K562 (cell line): ENCODE data around the gene C1orf116. TPM values are rescaled to one million over a fixed set of nuclear protein-coding genes. Genes with fewer than 3 reads are reported as not detected.
A peak's percentile ranks its signal among the peaks of the same experiment; 100 is the strongest.

Experiments
- BCOR ChIP-seq: fragments of 450-650 bp; IDR thresholded peaks from 2 replicates; pipeline ENCODE4 v1.6.1; 2016
- BRF2 ChIP-seq: IDR thresholded peaks from 3 replicates; pipeline ENCODE4 v1.6.1; 2011; ENCODE audit warnings: borderline replicate concordance, mild to moderate bottlenecking; ENCODE audit not compliant: insufficient read length, insufficient read depth
- EHMT2 ChIP-seq: fragments of 450-650 bp; IDR thresholded peaks from 2 replicates; pipeline ENCODE4 v1.6.1; 2018; ENCODE audit warnings: antibody characterized with exemption
- FOXM1 ChIP-seq, 2 experiments: fragments of 450-650 bp in 1 of 2; sonication (generic) in 1 of 2; formaldehyde crosslinking in 1 of 2; IDR thresholded peaks; 2 replicates each; pipeline versions ENCODE4 v1.6.1 to v1.9.0; 2017 to 2022; ENCODE audit warnings: low read depth in 2 of 2, mild to moderate bottlenecking in 2 of 2, missing genetic modification reagents in 1 of 2, moderate library complexity in 1 of 2
- GTF2B ChIP-seq: IDR thresholded peaks from 2 replicates; pipeline ENCODE4 v1.6.1; 2011; ENCODE audit not compliant: insufficient read length; ENCODE audit errors: extremely low read depth
- HBP1 ChIP-seq: fragments of 450-650 bp; formaldehyde crosslinking; IDR thresholded peaks from 2 replicates; pipeline ENCODE4 v1.4.0; 2022; ENCODE audit warnings: missing genetic modification characterization
- HDAC2 ChIP-seq: fragments of 450-650 bp; IDR thresholded peaks from 2 replicates; pipeline ENCODE4 v1.6.1; 2016; ENCODE audit warnings: mild to moderate bottlenecking
- MED1 ChIP-seq: sonication (generic); formaldehyde crosslinking; IDR thresholded peaks from 2 replicates; pipeline ENCODE4 v1.8.1; 2023; ENCODE audit warnings: missing genetic modification reagents, borderline replicate concordance
- MIER1 ChIP-seq: fragments of 450-650 bp; IDR thresholded peaks from 2 replicates; pipeline ENCODE4 v1.6.1; 2016; ENCODE audit warnings: antibody characterized with exemption, mild to moderate bottlenecking, low read depth
- MTA2 ChIP-seq: fragments of 450-650 bp; IDR thresholded peaks from 2 replicates; pipeline ENCODE4 v1.6.1; 2016; ENCODE audit warnings: low read depth
- NCOA4 ChIP-seq: fragments of 450-650 bp; IDR thresholded peaks from 2 replicates; pipeline ENCODE4 v1.6.1; 2018; ENCODE audit warnings: mild to moderate bottlenecking; ENCODE audit not compliant: partially characterized antibody
- PHF8 ChIP-seq: fragments of 200-600 bp; sonication (generic); IDR thresholded peaks from 2 replicates; pipeline ENCODE4 v1.6.1; 2012; ENCODE audit warnings: mixed run types, mild to moderate bottlenecking, inconsistent platforms, low read length, moderate library complexity, borderline replicate concordance
- TFAP4 ChIP-seq: sonication (generic); formaldehyde crosslinking; IDR thresholded peaks from 2 replicates; pipeline ENCODE4 v1.8.0; 2022; ENCODE audit warnings: missing genetic modification reagents, mild to moderate bottlenecking, moderate library complexity, borderline replicate concordance
- TOE1 ChIP-seq, 2 experiments: fragments of 450-650 bp in 1 of 2; sonication (generic) in 1 of 2; formaldehyde crosslinking in 1 of 2; IDR thresholded peaks; 2 replicates each; pipeline versions ENCODE4 v1.7.1 to v1.8.0; 2016 to 2022; ENCODE audit warnings: borderline replicate concordance in 2 of 2, mild to moderate bottlenecking in 2 of 2, antibody characterized with exemption in 1 of 2, inconsistent platforms in 1 of 2, low read depth in 1 of 2, missing genetic modification reagents in 1 of 2, moderate library complexity in 1 of 2
- TRIM24 ChIP-seq, 2 experiments: fragments of 450-650 bp; IDR thresholded peaks; 2 replicates each; pipeline ENCODE4 v1.6.1; 2016
- ZNF23 ChIP-seq: fragments of 250-450 bp; sonication (Bioruptor Pico); IDR thresholded peaks from 2 replicates; pipeline ENCODE4 v1.4.0; 2020; ENCODE audit warnings: mild to moderate bottlenecking
- polyA plus RNA-seq, 8 experiments: library from polyadenylated mRNA; depleted of rRNA in 4 of 8; stranded (reverse) in 5 of 8; unstranded in 3 of 8; fragments of >200 nt; fragmentation: Nextera tagmentation in 2 of 8; fragmentation: Illumina TruSeq in 1 of 8; extraction: Ambion mirVana in 2 of 8; extraction: Trizol in 1 of 8; gene quantifications; 2 replicates each; pipeline versions ENCODE4 v1.2.1 to v1.2.3, GENCODE V29; 2011 to 2014; ENCODE audit warnings: inconsistent platforms in 1 of 8, missing spikeins in 1 of 8
- total RNA-seq, 7 experiments: library from RNA; depleted of rRNA in 6 of 7; stranded (reverse); fragments of >200 nt in 6 of 7; fragmentation: Illumina TruSeq in 2 of 7; extraction: Trizol in 2 of 7; gene quantifications; 2 replicates each; pipeline versions ENCODE4 v1.2.1 to v1.2.3, GENCODE V29; 2011 to 2021; ENCODE audit warnings: low replicate concordance in 1 of 7
- TF ChIP-seq, protein P1 (sequence below): fragments of 250-450 bp; sonication (Bioruptor Pico); IDR thresholded peaks from 2 replicates; pipeline ENCODE4 v1.5.0; 2020; ENCODE audit warnings: mild to moderate bottlenecking
- TF ChIP-seq, protein P2 (sequence below): sonication (generic); formaldehyde crosslinking; IDR thresholded peaks from 2 replicates; pipeline ENCODE4 v1.9.0; 2022; ENCODE audit warnings: mild to moderate bottlenecking, missing genetic modification reagents

C1orf116 gene
- total and polyA plus RNA-seq, 9 of the 15 experiments (the other 6 are each of a cell fraction or from before 2014, with no cell fraction given): 0.62 to 3.0 (median 0.95) TPM

DNA sequence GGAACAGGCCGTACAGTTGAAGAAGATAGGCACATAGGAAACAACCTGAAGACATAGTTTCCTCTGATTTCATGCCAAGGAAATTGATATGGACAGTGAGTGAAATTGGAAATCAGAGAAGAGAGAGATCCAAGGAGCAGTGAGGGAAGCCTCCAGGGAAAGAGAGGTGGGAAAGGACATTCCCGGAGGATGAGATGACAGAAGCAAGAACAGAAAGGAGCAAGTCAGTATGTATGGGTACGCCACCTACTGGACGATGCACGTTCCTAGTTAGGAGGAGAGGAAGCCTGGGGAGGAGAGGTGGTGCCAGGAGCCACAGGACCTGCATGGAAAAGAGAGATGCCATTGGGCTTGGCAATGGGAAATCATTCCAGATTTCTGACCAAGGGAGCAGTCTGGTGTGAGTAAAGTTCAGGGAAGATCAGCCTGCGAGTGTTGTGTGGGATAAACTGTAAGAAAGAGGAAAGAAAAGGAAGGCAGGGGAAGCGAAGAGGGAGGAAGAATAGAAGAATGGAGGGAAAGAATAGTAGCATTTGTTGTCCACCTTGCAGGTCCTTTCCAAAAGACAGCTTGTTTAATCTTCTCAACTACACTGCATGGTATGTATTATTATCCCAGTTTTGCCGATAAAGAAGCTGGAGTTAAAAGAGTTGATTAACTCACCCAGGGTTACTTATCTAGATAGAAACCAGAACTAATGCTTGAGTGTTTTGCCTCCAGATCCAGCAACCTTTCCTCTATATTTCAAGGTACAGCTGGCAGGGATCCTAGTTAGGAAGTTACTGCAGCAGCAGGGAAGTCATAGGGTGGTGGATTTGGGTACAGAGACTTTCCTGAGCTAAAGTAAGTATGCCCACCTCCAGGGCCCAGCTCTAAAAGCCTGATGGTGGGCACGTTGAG, 27.4 kb downstream of the C1orf116 start (continued):
- TF ChIP-seq BRF2 (no peak), MTA2 (peak; percentile 33; the same call in 1 of the 2 replicates), HDAC2 (0 out of 2 replicates have a peak, but pooled peaks have one; percentile 47), EHMT2 (peak; percentile 80), MED1 (CRISPR knock-in tag) (no peak), ZNF23 (CRISPR knock-in tag) (no peak), TFAP4 (CRISPR knock-in tag) (no peak), NCOA4 (no peak), TRIM24 (IDR thresholded peaks at IDR 0.05) (0 out of 4 replicates have a peak, but pooled peaks of 1 of the 2 experiments have one; percentile 30), TOE1 (IDR thresholded peaks at IDR 0.05; ENCODE audit: borderline replicate concordance) (peak; percentile 54), TOE1 (CRISPR knock-in tag; IDR thresholded peaks at IDR 0.05; ENCODE audit: borderline replicate concordance, low read depth) (no peak), FOXM1 (IDR thresholded peaks at IDR 0.05; ENCODE audit: low read depth) (no peak), FOXM1 (CRISPR knock-in tag; IDR thresholded peaks at IDR 0.05; ENCODE audit: low read depth) (no peak), MIER1 (peak; percentile 39; the same call in 1 of the 2 replicates), PHF8 (no peak), BCOR (0 out of 2 replicates have a peak, but pooled peaks have one; percentile 27), GTF2B (no peak), HBP1 (CRISPR knock-in tag) (no peak)
- TF ChIP-seq, protein P1, sequence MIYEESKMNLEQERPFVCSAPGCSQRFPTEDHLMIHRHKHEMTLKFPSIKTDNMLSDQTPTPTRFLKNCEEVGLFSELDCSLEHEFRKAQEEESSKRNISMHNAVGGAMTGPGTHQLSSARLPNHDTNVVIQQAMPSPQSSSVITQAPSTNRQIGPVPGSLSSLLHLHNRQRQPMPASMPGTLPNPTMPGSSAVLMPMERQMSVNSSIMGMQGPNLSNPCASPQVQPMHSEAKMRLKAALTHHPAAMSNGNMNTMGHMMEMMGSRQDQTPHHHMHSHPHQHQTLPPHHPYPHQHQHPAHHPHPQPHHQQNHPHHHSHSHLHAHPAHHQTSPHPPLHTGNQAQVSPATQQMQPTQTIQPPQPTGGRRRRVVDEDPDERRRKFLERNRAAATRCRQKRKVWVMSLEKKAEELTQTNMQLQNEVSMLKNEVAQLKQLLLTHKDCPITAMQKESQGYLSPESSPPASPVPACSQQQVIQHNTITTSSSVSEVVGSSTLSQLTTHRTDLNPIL (CRISPR knock-in tag): no peak
- TF ChIP-seq, protein P2, sequence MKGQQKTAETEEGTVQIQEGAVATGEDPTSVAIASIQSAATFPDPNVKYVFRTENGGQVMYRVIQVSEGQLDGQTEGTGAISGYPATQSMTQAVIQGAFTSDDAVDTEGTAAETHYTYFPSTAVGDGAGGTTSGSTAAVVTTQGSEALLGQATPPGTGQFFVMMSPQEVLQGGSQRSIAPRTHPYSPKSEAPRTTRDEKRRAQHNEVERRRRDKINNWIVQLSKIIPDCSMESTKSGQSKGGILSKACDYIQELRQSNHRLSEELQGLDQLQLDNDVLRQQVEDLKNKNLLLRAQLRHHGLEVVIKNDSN (CRISPR knock-in tag): no peak
